ENCODE measurements around the gene ZFP14. TPM values are rescaled to one million over a fixed set of nuclear protein-coding genes. Genes with fewer than 3 reads are reported as not detected.
"Not testable (repeated sequence)": the region's sequence is repeated elsewhere in the genome, so short reads cannot be mapped to it uniquely, and the experiment has no call there.

The ZFP14 gene
- total and polyA plus RNA-seq, 2 of the 4 experiments (the other 2 are of a cell fraction), result 0.67 to 2.0 TPM

GRCh38 chr19:36309759-36310158 lies 69.2 kb downstream of the ZFP14 start:
- in situ Hi-C loops (cut with MboI; ENCODE audit: low sequenced_read_pairs); H3K4me2 ChIP-seq (ENCODE audit: low read depth, low read length); H2BK120ac ChIP-seq (ENCODE audit: low read depth, low read length); H3K18ac ChIP-seq (ENCODE audit: low read depth, low read length); H3K4me1 ChIP-seq (ENCODE audit: control insufficient read depth, insufficient read depth, low read length); H4K5ac ChIP-seq (ENCODE audit: low read depth, low read length); dilution Hi-C loops (cut with HindIII; ENCODE audit: low sequenced_read_pairs, unreplicated experiment); H4K91ac ChIP-seq (ENCODE audit: insufficient read depth, low read depth, low read length); H3K9ac ChIP-seq (ENCODE audit: low read depth, low read length); H3K79me1 ChIP-seq (ENCODE audit: low read depth in 1 of 2, low read length in 2 of 2); H2AK9ac ChIP-seq (replicated peaks; ENCODE audit: low read depth, low read length, poor library complexity); H4K20me1 ChIP-seq (ENCODE audit: insufficient read depth, low read length); H3K9me3 ChIP-seq (ENCODE audit: control insufficient read depth, insufficient read depth, low read length); intact Hi-C loops (cut with micrococcal nuclease); ATAC-seq (ENCODE audit: low read depth); H2BK5ac ChIP-seq (ENCODE audit: low read depth, low read length, poor library complexity, severe bottlenecking); H3K14ac ChIP-seq (replicated peaks; ENCODE audit: low read depth, low read length); H3K36me3 ChIP-seq (ENCODE audit: control insufficient read depth, insufficient read depth, low read length); CTCF ChIA-PET; H4K8ac ChIP-seq (ENCODE audit: low read depth in 2 of 2, low read length in 2 of 2); DNase-seq; H3K27ac ChIP-seq (ENCODE audit: insufficient read depth, low read length); H3K56ac ChIP-seq (ENCODE audit: extremely low read depth, insufficient read depth, low read length); BruUV-seq (replicated peaks); H3K9me1 ChIP-seq (ENCODE audit: insufficient read depth, low read length); H2AFZ ChIP-seq (replicated peaks; ENCODE audit: low read length, poor library complexity); H2BK20ac ChIP-seq (ENCODE audit: low read depth, low read length); H2AK5ac ChIP-seq (ENCODE audit: low read depth, low read length); H2BK15ac ChIP-seq (ENCODE audit: low read depth, low read length); H3K23ac ChIP-seq (ENCODE audit: low read depth, low read length); H3K27me3 ChIP-seq (ENCODE audit: control insufficient read depth, insufficient read depth, low read length); H3K4me3 ChIP-seq (ENCODE audit: insufficient read depth, low read depth, low read length); H3K4ac ChIP-seq (ENCODE audit: low read depth, low read length): not testable (repeated sequence)
- POLR2A ChIA-PET (ENCODE audit: unreplicated experiment), result interaction anchor here (0.6 kb wide), 1 partner anchor 1017 kb away, joined by 8 read pairs; no protein-coding TSS in a partner anchor
- WGBS, 2 experiments (ENCODE audit: extremely low coverage in 2 of 2, insufficient read length in 1 of 2), result no CpG with 5 or more reads among the region's 23 CpGs

GRCh38 chr19:36309309-36309708 lies 69.7 kb downstream of the ZFP14 start:
- H3K36me3 ChIP-seq (ENCODE audit: control insufficient read depth, insufficient read depth, low read length); H4K91ac ChIP-seq (ENCODE audit: insufficient read depth, low read depth, low read length); H3K14ac ChIP-seq (replicated peaks; ENCODE audit: low read depth, low read length); H3K27ac ChIP-seq (ENCODE audit: insufficient read depth, low read length); H3K4ac ChIP-seq (ENCODE audit: low read depth, low read length); H2AFZ ChIP-seq (replicated peaks; ENCODE audit: low read length, poor library complexity); H3K9ac ChIP-seq (ENCODE audit: low read depth, low read length); H3K9me1 ChIP-seq (ENCODE audit: insufficient read depth, low read length); H2AK9ac ChIP-seq (replicated peaks; ENCODE audit: low read depth, low read length, poor library complexity); ATAC-seq (ENCODE audit: low read depth); H3K27me3 ChIP-seq (ENCODE audit: control insufficient read depth, insufficient read depth, low read length); H3K23ac ChIP-seq (ENCODE audit: low read depth, low read length); H3K4me1 ChIP-seq (ENCODE audit: control insufficient read depth, insufficient read depth, low read length); H4K20me1 ChIP-seq (ENCODE audit: insufficient read depth, low read length); H3K9me3 ChIP-seq (ENCODE audit: control insufficient read depth, insufficient read depth, low read length); H3K18ac ChIP-seq (ENCODE audit: low read depth, low read length); dilution Hi-C loops (cut with HindIII; ENCODE audit: low sequenced_read_pairs, unreplicated experiment); H3K79me1 ChIP-seq (ENCODE audit: low read depth in 1 of 2, low read length in 2 of 2); H2BK120ac ChIP-seq (ENCODE audit: low read depth, low read length); H3K56ac ChIP-seq (ENCODE audit: extremely low read depth, insufficient read depth, low read length); H4K5ac ChIP-seq (ENCODE audit: low read depth, low read length); H2BK15ac ChIP-seq (ENCODE audit: low read depth, low read length); BruUV-seq (replicated peaks); H3K4me2 ChIP-seq (ENCODE audit: low read depth, low read length); intact Hi-C loops (cut with micrococcal nuclease); H2AK5ac ChIP-seq (ENCODE audit: low read depth, low read length); H4K8ac ChIP-seq (ENCODE audit: low read depth in 2 of 2, low read length in 2 of 2); DNase-seq; in situ Hi-C loops (cut with MboI; ENCODE audit: low sequenced_read_pairs); H3K4me3 ChIP-seq (ENCODE audit: insufficient read depth, low read depth, low read length); CTCF ChIA-PET; H2BK5ac ChIP-seq (ENCODE audit: low read depth, low read length, poor library complexity, severe bottlenecking); H2BK20ac ChIP-seq (ENCODE audit: low read depth, low read length): not testable (repeated sequence)
- POLR2A ChIA-PET (ENCODE audit: unreplicated experiment), result interaction anchor here (0.6 kb wide), 1 partner anchor 1017 kb away, joined by 8 read pairs; no protein-coding TSS in a partner anchor
- WGBS, 2 experiments (ENCODE audit: extremely low coverage in 2 of 2, insufficient read length in 1 of 2), result no CpG with 5 or more reads among the region's 39 CpGs

Measured in IMR-90 (cell line).